Right kidney (tissue), 9 donors: ENCODE results near the gene GYS2.
"Not testable (repeated sequence)": the region's sequence is repeated elsewhere in the genome, so short reads cannot be mapped to it uniquely, and the experiment has no call there.

Experiments
- DNase-seq: peaks from one replicate; pipeline ENCODE4 v3.0.0-alpha.2; 2016
- long read RNA-seq, 8 donors: transcript quantifications; one replicate each; lab custom pipeline, GENCODE V29; 2026

GYS2 gene
- long read RNA-seq, donor 1, result 0 reads
- long read RNA-seq, donor 2, result 0 reads
- long read RNA-seq, donor 3, result 0 reads
- long read RNA-seq, donor 4, result 0 reads
- long read RNA-seq, donor 5, result 0 reads
- long read RNA-seq, donor 6, result 0 reads
- long read RNA-seq, donor 7, result 0 reads
- long read RNA-seq, donor 8, result 0 reads

DNA sequence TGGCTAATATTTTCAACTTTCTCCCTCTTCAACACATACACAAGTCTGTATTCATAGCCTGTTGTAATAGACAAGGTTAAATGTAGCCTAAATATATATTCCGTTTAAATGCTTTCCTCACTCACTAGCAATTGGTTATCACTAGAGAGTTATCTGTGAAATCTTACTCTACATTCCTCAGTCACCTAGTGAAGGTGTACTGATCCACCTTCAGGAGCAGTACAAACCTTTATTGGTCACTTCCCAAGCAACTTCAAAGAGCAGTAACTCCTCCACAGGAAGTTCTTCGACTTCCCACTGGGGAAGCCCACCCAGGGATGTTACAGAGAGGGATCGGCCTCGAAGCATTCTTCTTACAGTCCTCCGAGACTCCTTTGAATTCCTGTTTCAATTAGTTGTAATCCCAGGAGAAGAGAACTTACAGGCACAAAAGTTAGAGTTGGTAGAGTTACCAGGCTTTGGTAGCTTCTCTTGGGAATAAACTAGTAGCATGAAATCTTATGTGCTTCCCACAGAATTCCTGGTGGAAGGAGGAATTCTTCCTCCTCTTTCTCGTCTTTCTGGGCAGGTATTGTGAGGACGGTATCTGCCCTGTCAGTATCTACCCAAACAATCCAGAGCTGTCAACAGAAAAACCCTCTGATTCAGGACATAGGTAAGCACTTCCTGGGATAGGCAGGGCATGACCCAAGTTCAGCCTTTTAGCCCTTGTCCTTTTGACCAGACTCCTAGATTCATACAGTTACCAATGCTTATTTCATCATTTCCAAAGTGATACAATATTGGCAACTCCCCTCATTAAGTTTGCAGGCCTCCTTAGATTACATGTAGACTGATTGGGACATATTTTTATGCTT, at the start of gene GYS2:
TSS of gene GYS2 (minus strand) at position 603 of the 857 bp plus-strand sequence. CDS start at position 348, 255 bp downstream.
- no peak for DNase-seq

DNA sequence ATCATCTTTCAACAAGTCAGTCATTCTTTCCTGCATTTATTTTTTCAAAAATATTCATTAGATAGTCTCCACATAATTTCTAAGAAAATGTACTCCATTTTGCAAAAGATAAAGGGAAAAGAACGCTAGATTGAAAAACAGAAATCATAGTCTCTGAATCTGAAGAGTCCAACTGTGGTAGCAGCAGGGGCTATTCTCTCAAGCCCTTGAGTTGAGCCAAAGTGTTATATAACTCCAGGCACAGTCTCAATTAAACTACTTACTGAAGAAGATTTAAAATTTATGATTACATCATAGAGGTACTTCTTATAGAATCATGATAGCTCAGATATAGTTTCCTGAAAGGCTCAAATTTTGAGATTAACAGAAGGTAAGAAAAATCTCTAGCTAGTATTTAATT, 47.2 kb upstream of the GYS2 start:
- no peak for DNase-seq

DNA sequence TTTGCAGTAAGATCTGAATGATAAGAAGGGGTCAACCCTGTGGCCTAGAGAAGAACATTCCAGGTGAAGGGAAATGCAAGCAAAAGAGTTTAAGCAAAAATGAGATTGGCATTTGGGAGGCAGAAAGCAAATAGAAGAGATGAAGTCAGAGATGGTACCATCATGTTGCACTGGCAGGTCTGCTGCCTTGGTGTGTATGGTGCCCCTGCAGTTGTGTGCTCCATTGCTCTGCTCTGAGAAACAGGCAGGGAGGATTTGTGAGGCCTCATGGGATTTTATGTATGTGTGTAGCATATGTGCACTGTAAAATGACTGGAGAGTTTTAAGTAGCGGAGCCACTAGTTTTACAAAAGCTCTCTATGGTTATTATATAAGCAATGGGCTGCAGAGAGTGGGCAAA, 46.4 kb upstream of the GYS2 start:
- DNase-seq, result no peak

DNA sequence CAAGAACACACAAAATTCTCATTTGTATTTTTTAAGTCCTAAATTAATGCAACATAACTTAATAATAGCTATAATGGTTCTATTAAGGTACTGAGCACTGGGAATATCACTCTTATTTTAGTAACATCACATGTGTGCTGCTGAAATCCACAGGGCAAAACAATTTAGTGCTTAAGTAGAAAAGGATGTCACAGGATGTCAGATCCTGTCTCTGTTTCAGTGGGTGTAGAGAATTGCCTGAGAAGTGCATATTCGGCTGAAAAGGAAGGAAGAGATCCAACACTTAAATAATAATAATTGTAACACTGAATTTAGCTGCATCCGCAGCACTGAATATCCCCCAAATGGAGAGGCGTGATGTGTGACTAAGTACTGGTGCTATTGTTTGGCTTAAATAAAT, 44.4 kb upstream of the GYS2 start:
- no peak for DNase-seq

DNA sequence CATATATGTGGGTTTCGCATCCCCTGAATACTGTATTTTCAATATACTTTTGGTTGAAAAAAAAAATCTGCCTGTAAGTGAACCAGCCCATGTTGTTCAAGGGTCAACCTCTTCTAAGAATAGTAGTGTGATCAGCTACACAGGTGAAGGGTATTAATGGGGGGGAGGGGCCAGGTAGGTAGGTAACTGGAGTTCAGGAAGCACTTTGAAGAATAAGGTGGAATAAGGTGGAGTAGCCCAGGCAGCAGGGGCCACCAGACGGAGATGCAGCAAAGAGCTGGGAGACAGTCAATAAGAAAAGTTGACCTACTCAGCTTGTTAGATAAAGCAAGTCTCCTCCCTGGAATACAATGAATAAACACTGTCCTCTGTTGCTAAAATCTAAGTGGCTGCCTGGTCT, 43.7 kb upstream of the GYS2 start:
- DNase-seq, result no peak

DNA sequence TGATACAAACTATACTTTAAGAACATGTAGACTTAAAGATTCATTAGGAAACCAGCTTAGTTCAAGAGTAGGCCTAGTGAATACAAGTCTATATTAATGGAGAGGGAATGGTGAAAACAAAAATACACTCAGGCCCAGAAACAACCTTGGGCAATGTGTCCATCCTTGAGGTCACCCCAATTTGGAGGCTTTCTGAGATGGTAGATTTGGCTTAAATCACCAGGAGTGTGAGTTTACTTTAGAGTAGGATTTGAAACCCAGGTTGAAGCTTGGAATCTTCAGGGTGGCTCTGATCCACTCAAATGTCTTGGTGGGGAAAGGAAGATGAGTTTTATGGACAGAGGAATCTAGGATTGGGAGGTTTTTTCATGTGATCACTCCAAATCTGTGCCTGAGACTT, 42.5 kb upstream of the GYS2 start:
- DNase-seq, result no peak

DNA sequence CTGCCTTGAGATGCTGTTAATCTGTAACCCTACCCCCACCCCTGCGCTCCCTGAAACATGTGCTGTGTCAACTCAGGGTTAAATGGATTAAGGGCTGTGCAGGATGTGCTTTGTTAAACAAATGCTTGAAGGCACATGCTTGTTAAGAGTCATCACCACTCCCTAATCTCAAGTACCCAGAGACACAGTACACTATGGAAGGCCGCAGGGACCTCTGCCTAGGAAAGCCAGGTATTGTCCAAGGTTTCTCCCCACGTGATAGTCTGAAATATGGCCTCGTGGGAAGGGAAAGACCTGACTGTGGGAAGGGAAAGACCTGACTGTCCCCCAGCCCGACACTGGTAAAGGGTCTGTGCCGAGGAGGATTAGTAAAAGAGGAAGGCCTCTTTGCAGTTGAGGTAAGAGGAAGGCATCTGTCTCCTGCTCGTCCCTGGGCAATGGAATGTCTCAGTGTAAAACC, 40.4 kb upstream of the GYS2 start:
- not testable (repeated sequence) for DNase-seq

DNA sequence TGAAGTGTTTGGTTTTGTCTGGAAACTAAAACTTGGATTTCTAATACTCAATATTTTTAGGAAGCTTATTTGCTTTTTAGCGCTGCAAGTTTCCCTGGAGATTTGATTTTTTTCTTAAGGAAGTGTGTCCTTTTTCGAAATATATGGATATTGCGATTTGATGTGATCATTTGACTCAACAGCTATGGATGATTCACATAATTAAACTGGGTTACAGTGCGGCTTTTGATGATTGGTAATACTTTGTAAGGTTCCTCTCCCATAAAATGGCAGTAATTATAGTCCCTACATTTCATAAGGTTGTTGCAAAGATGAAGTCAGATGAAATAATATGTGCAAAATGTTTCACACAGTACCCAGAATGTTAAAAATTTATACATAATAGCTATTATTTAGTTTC, 39.9 kb upstream of the GYS2 start:
- no peak for DNase-seq

DNA sequence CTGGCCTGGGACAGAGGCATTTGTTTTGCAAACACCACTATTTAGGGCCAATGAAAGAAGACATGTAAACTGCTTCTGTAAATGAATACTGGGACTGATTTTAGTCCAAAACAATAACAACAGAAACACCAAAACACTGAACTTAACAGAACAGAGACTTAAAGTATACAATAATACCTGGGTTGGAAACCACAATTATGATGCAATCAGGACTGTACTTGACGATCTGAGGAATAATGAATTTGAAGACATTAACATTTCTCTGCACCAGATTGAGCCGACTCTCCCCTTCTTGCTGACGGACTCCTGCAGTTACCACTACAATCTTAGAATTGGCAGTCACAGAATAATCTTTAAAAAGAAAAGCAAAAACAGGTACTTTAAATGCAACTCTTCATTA, 39.1 kb upstream of the GYS2 start:
- DNase-seq, result no peak

DNA sequence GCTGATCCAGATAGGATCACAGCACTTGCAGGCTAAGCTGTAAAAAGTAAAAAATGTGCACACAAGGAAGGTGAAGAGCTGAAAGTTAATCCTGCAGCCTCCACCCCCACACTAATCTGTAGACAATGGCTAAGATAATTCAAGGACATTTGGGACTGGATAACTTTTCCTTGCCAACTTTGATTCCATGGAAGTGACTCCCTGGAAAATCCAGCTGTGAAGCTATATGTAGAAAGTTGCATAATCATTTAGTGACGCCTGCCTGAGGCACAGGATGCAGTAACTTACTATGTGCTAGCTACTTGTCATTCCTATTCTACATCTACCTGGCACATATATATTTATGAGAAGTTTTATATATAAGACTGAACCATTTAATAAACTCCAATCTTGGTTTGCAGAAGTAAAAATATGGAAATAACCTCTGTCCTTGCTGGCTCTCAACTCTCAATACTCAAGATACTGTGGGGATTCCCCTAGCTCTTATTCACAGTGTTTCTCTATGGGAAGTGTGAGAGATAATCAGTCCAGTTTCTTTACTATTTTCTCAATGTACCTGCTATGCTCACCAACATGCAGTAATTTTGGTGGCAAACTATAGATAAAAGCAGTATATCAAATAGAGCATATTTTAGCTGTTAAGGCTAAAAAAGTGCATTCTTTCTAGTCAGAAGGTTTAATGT, 38.2 kb upstream of the GYS2 start:
- DNase-seq, result no peak

DNA sequence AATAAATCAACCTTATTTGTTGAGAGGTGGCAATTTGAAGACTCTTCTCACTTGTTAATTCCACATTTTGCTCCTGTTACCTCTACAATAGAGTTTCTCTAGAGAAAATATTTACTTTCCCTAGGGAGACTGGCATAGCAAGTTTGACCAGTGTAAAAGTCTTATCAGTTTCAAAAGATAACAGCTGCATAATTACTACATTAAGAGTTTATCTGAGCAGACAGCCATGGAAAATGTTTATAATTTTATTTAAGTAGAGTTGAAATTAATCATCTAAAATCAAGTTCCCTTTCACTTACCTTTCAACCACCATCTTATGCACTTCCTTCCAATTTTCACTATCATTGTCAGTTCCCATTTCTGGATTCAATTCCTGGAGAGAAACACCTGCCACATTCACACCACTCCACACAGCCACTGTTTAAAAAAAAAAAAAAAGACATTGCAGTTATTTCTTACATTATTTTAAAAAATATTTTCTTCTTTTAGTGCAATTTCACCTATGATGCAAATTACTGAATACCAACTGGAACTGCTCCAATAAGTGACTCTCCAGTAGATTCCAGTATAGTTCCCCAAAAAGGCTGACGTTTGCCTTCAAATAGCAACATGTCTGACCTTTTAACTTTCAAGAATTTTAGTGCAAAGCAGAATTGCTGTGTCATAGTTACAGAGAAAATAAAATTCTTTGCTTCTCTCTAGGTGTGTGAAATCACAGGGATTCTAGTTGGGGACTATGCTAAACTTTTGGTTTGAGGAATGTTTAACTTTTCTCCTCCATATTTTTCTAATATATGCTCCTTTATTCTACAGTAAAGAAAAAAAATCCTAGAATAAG, 33.6 kb upstream of the GYS2 start:
- DNase-seq, result no peak

DNA sequence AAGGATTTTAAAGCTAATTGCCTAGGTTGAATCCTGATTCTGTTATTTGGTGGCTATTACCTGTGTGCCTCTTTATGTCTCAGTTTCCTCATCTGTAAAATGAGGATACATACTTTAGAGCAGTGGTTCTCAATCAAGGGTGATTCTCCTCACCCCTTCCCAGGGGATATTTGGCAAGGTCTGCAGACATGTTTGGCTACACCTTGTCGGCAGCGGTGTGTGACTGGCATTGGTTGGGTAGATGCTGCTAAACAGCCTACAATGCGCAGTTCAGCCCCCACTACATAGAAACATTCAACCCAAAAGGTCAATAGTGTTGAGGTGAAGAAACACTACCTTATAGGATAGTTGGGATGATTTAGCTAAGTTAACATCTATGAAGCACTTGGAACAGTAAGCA, 29.6 kb upstream of the GYS2 start:
- no peak for DNase-seq

DNA sequence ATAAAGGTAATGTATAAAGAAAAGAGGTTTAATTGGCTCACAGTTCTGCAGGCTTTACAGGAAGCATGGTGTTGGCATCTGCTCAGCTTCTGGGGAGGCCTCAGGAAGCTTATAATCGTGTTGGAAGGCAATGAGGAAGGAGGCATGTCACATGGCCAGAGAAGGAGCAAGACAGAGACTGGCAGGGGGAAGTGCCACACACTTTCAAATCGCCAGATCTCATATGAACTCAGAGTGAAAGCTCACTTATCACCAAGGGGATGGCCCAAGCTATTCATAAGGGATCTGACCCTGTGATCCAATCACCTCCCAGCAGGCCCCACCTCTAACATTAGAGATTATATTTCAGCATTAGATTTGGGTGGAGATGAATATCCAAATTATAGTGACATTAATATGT, 26.7 kb upstream of the GYS2 start:
- no peak for DNase-seq

DNA sequence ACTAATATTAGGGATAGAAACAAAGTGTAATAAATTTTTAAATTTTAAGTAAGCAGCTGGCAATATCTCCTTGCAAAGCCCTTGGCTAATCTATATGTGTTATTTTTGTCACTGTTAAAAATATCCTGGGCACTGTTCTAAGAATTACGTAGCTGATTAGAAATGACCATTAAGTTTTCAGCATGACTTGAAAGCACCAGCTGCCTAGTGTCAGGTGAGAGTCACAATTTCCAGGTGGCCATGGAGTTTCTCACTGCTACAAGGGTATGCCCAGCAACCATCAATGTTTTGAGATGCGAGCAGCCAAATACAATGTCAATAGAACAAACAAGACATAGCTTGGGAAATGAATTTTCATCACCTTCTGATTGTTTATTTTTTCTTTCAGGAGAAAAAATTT, 23.3 kb upstream of the GYS2 start:
- DNase-seq, result no peak

DNA sequence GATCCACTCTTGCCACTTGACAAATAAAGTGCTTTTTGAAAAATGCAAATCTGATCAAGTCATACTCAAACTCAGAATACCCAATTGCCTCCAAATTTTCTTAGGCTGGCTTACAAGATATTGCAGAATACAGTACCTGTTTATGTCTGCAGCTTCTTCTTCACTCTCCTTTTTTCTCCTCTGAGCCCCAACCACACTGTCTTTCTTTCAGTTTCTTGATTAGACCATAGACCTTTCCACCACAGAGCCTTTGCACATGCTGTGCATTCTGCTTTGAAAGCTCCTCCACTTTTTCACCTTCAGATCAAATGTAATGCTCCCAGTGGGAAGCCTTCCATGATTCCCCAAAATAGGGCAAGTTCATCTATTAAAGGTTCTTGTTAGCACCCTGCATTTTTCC, 13.9 kb upstream of the GYS2 start:
- no peak for DNase-seq

DNA sequence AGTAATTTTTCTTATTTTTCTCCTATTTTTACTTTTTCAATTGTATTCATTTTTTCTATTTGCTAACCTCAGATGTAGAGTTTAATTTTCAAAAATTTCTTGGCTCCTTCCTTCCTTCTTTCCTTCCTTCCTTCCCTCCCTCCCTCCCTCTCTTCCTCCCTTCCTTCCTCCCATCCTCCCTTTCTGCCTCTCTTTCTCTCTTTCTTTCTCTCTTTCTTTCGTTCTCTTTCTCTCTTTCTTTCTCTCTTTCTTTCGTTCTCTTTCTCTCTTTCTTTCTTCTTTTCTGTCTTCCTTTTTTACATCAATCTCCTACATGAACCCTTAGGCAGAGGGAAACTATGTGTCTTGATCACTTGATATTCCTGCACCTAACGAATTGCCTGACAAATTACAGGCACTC, 12.4 kb upstream of the GYS2 start:
- DNase-seq, result no peak

DNA sequence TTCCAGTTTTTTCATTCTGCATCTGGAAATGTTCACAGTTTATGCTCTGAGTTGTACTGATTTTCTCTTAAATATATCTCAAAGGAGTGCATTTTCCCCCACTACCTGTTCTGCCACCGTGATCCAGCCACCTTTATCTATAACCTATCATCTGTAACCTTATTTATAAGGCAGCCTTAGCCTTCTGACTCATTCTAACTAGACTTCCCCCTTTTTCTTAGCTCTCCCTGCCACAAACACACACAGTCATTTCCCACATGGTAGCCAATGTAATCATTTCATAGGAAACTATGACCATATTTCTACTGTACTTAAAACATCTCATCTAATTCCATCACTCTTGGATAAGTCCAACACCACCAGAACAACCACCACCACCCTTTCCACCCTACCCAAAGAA, 10.8 kb upstream of the GYS2 start:
- no peak for DNase-seq

DNA sequence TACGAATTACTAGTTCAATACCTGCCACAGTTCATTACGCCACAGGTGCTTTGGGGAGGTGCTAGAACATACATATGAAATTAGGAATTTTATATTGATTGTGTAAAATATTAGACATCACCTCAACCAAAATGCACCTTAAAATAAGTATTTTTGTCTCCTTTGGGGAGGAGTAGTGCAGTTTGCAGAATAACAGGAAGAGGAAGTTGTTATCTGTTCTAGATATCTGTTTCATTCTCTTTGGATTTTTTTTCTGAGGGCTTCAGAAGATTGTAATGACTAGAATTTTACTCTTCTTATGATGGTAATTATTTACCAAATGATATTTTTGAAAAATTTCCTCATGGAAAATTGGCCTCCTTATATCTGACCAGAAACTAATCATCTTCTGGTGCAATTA, 9.9 kb upstream of the GYS2 start:
- DNase-seq, result no peak

DNA sequence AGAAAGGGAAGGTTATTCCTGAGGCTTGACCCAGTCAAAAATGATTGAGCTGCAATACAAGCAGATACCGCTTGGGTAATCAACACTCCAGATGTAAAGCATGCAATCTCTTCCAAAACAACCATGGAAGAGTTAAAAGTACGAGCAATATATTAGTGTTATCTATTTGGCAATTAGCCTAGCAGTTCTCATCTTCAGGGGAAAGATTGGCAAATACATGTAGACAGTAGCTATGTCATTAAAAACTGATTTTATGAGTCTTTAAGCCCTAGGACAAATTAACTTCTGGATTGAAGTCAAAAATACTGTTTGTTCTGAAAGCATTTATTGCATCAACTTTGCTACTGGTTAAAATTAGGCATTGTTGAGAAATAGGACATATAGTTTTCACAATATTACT, 9.3 kb upstream of the GYS2 start:
- DNase-seq, result no peak

DNA sequence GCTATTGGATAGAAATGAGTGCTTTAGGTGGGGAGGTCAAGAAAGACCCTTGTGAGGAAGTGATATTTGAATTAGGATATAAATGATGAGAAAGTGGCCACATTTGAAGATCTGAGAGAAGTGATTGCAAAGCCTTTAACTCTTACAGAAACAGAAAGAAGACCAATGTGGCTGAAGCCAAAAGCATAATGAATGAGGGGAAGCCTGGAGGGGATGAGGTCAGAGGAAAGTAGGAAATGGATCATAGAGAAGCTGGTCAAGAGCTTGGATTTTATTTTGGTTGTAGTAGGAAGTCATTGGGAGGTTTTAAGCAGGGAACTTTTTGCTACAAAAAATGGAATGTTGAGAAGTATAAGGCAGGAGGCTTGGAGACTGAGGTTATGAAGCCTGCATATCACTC, 3.5 kb upstream of the GYS2 start:
- DNase-seq, result no peak

DNA sequence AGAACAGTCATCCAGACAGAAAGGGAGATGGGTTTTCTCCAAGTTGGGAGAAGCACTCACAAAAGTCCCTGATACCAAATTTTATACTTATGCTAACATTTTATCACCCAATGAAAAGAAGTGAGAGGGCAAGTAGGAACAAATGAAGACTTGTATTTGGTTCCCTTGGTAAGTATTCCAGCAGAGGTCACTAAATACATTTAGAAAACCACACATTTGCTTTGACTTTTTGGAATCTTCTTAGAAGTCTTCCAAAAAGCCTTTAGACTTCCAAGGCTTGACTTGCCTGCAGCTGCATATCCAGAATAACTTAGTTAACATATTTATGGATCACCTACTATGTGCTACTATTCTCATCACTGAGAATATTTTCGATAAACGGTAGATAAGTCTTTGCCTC, 3.1 kb upstream of the GYS2 start:
- no peak for DNase-seq

DNA sequence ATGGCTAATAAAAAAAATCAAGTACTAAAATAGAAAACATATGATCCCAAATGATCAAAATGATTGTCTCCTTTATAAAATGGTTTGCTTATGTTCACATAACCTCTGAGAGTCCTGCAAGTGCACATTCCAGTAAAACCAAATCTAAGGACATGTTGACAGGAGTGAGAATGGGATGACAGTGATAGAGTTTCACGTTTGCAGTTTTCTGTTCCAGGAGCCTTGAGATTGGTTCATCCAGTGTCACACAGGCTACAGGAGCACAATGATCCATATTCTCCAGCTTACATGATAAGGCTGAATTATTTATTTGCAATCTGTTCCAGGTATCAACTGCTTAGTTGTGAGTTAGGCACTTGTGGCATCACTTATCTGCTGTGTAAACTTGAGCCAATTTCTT, 1.5 kb upstream of the GYS2 start:
- DNase-seq, result no peak

DNA sequence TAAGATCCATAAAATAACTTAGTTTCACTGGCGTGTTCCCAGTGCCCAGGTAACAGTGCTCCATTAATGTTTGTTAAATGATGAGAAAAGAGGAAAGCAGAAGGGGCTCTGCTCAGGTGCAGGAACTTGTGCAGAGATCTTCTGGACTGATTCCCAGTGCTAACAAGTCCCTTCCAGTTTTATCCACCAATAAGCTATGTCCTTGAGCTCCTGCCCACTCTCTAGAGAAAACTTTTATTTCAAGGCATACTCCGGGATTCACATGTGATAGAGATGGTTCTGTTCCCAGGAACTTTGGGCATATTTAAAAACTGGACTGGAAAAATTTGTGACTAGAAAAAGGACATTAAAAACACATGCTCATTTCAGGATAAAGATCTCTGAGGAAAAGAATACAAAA, 1.9 kb downstream of the GYS2 start:
- DNase-seq, result no peak
